Measurements from ENCODE around the gene IGF2R.

The IGF2R gene

DNA sequence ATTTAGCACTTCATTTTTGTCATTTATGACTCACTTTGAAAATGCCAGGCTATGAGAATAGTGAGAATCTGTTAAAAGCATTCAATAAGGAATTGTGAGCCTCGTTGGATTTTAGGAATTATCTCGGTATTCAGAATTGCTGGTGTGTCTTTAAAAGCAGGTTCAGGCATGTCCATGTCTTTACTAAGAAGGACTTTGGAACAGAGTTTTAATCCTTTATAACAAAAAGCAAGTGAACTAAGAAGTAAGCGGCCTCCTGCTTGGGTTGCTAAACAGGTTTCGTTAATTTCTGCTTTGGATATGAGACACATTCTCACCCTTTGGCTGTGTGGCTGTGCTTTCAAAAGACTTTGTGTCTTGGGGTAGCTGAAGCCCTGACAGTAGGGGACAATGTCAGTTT, 74.9 kb downstream of the IGF2R start:
- Histone ChIP-seq H4K20me1 (ENCODE audit: insufficient read depth, low read length) (no peaks in the 10 kb centered on the region), H3K36me3 (replicated peaks; ENCODE audit: low read depth, low read length) (no peaks in the 10 kb centered on the region), H3K4me2 (ENCODE audit: low read length) (no peak overlapping the region), H3K79me2 (ENCODE audit: low read length) (no peaks in the 10 kb centered on the region), H3K9ac (ENCODE audit: low read length) (no peak overlapping the region), H3K9me3 (ENCODE audit: insufficient read depth, low read length) (no peaks in the 10 kb centered on the region), H3K27ac (ENCODE audit: low read length) (no peak overlapping the region), H3K4me1 (ENCODE audit: low read length) (peaks cover 10% of the 10 kb centered on the region), H2AFZ (ENCODE audit: low read depth, low read length) (no peak overlapping the region), H3K27me3 (ENCODE audit: low read depth, low read length) (no peaks in the 10 kb centered on the region), H3K4me3 (ENCODE audit: low read length) (no peak overlapping the region)
- TF ChIP-seq CTCF (IDR thresholded peaks at IDR 0.05; ENCODE audit: low read depth, low read length) (no peak), EZH2phosphoT487 (IDR thresholded peaks at IDR 0.05; ENCODE audit: low read depth) (no peak)

DNA sequence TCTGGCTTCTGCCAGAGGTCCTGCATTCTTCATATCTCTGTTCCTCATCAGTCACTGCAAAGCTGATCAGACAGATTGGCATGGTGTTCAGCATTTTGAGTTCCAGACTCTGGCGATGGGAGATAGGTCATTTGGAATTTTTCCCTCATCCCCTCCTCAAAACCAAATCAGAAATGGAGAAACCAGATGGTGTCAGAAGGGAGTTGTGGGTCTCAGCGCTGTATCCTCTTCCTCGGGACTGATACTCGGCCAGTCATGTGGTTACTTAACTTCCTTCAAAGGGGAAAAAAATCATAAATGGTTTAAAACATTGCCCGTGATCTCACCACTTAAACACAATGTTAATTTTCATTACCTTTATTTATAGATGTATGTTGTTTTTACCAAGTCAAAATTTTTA, 75.8 kb downstream of the IGF2R start:
- H3K27ac ChIP-seq (ENCODE audit: low read length) = no peak overlapping the region
- no peak overlapping the region for H3K9ac ChIP-seq (ENCODE audit: low read length)
- no peaks in the 10 kb centered on the region for H3K79me2 ChIP-seq (ENCODE audit: low read length)

GRCh38 chr6:160048471-160048870, 79.6 kb downstream of the IGF2R start:
- no peak overlapping the region for H3K4me2 ChIP-seq (ENCODE audit: low read length)
- H3K9me3 ChIP-seq (ENCODE audit: insufficient read depth, low read length) = no peaks in the 10 kb centered on the region
- no peaks in the 10 kb centered on the region for H3K4me1 ChIP-seq (ENCODE audit: low read length)
- peaks cover 7% of the 10 kb centered on the region for H3K36me3 ChIP-seq (replicated peaks; ENCODE audit: low read depth, low read length)
- H3K27me3 ChIP-seq (ENCODE audit: low read depth, low read length) = no peaks in the 10 kb centered on the region
- H2AFZ ChIP-seq (ENCODE audit: low read depth, low read length) = no peak overlapping the region
- no peak overlapping the region for H3K9ac ChIP-seq (ENCODE audit: low read length)
- no peak overlapping the region for H3K4me3 ChIP-seq (ENCODE audit: low read length)
- no peak overlapping the region for H3K27ac ChIP-seq (ENCODE audit: low read length)
- H3K79me2 ChIP-seq (ENCODE audit: low read length) = no peaks in the 10 kb centered on the region
- H4K20me1 ChIP-seq (ENCODE audit: insufficient read depth, low read length) = no peaks in the 10 kb centered on the region
- TF ChIP-seq CTCF (IDR thresholded peaks at IDR 0.05; ENCODE audit: low read depth, low read length) (no peak), EZH2phosphoT487 (IDR thresholded peaks at IDR 0.05; ENCODE audit: low read depth) (no peak)

More for the DNA sequence above, 75.8 kb downstream of the IGF2R start:
- no peak overlapping the region for H2AFZ ChIP-seq (ENCODE audit: low read depth, low read length)
- no peaks in the 10 kb centered on the region for H3K27me3 ChIP-seq (ENCODE audit: low read depth, low read length)
- peaks cover 2% of the 10 kb centered on the region for H3K4me1 ChIP-seq (ENCODE audit: low read length)
- no peaks in the 10 kb centered on the region for H4K20me1 ChIP-seq (ENCODE audit: insufficient read depth, low read length)
- no peak overlapping the region for H3K4me2 ChIP-seq (ENCODE audit: low read length)
- H3K9me3 ChIP-seq (ENCODE audit: insufficient read depth, low read length) = no peaks in the 10 kb centered on the region
- H3K4me3 ChIP-seq (ENCODE audit: low read length) = no peak overlapping the region
- TF ChIP-seq CTCF (IDR thresholded peaks at IDR 0.05; ENCODE audit: low read depth, low read length) = no peak
- TF ChIP-seq EZH2phosphoT487 (IDR thresholded peaks at IDR 0.05; ENCODE audit: low read depth) = no peak
- H3K36me3 ChIP-seq (replicated peaks; ENCODE audit: low read depth, low read length) = no peaks in the 10 kb centered on the region

DNA sequence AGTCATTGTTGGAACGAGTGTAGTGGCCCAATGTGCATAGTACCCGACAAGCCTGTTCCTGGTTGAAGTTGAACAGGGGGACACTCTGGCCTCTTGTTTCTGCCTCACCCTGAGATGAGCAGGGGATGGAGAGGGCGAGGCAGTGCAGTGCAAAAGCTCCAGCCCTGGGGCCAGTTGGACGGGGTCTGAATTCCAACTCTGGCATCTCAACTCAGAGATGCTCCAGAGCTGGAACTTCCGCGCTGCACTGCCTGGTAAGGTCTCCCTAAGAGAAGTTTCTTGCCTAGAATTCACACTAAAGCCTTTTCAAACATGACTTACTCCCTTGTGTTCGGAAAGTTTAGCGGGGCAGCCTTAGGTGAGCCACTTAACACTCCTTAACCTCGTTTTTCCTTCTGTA, 80.5 kb downstream of the IGF2R start:
- no peak overlapping the region for H3K4me2 ChIP-seq (ENCODE audit: low read length)
- H3K4me3 ChIP-seq (ENCODE audit: low read length) = no peak overlapping the region
- H3K36me3 ChIP-seq (replicated peaks; ENCODE audit: low read depth, low read length) = peaks cover 7% of the 10 kb centered on the region
- H4K20me1 ChIP-seq (ENCODE audit: insufficient read depth, low read length) = no peaks in the 10 kb centered on the region
- no peak overlapping the region for H2AFZ ChIP-seq (ENCODE audit: low read depth, low read length)
- no peak for TF ChIP-seq EZH2phosphoT487 (IDR thresholded peaks at IDR 0.05; ENCODE audit: low read depth)
- TF ChIP-seq CTCF (IDR thresholded peaks at IDR 0.05; ENCODE audit: low read depth, low read length) = no peak
- H3K9ac ChIP-seq (ENCODE audit: low read length) = no peak overlapping the region
- no peaks in the 10 kb centered on the region for H3K27me3 ChIP-seq (ENCODE audit: low read depth, low read length)
- H3K4me1 ChIP-seq (ENCODE audit: low read length) = no peaks in the 10 kb centered on the region
- no peaks in the 10 kb centered on the region for H3K79me2 ChIP-seq (ENCODE audit: low read length)
- no peak overlapping the region for H3K27ac ChIP-seq (ENCODE audit: low read length)
- H3K9me3 ChIP-seq (ENCODE audit: insufficient read depth, low read length) = no peaks in the 10 kb centered on the region
